ENCODE results near the gene NGEF.

The NGEF gene

GRCh38 chr2:233011702-233012131, 1.3 kb downstream of the NGEF start:
- no peak for TF ChIP-seq CTCF (IDR thresholded peaks at IDR 0.05; ENCODE audit: borderline replicate concordance, insufficient read depth, low read depth, low read length)
- no peak overlapping the region for H3K4me3 ChIP-seq (ENCODE audit: low read depth, low read length)

- TF ChIP-seq CTCF (IDR thresholded peaks at IDR 0.05; ENCODE audit: borderline replicate concordance, insufficient read depth, low read depth, low read length): no peak
- no peak overlapping the region for H3K4me3 ChIP-seq (ENCODE audit: low read depth, low read length)
Measured at GRCh38 chr2:233011268-233011650, 1.8 kb downstream of the NGEF start.

- TF ChIP-seq CTCF (IDR thresholded peaks at IDR 0.05; ENCODE audit: borderline replicate concordance, insufficient read depth, low read depth, low read length): no peak
- H3K4me3 ChIP-seq (ENCODE audit: low read depth, low read length): no peak overlapping the region
Measured at GRCh38 chr2:233010569-233011267, 2.3 kb downstream of the NGEF start.

- H3K4me3 ChIP-seq (ENCODE audit: low read depth, low read length): no peak overlapping the region
- no peak for TF ChIP-seq CTCF (IDR thresholded peaks at IDR 0.05; ENCODE audit: borderline replicate concordance, insufficient read depth, low read depth, low read length)
Measured at GRCh38 chr2:233009661-233010060, 3.4 kb downstream of the NGEF start.

GRCh38 chr2:233007739-233008138, 5.3 kb downstream of the NGEF start:
- no peak for TF ChIP-seq CTCF (IDR thresholded peaks at IDR 0.05; ENCODE audit: borderline replicate concordance, insufficient read depth, low read depth, low read length)
- no peak overlapping the region for H3K4me3 ChIP-seq (ENCODE audit: low read depth, low read length)

GRCh38 chr2:233007270-233007669, 5.8 kb downstream of the NGEF start:
- no peak overlapping the region for H3K4me3 ChIP-seq (ENCODE audit: low read depth, low read length)
- TF ChIP-seq CTCF (IDR thresholded peaks at IDR 0.05; ENCODE audit: borderline replicate concordance, insufficient read depth, low read depth, low read length): no peak

GRCh38 chr2:233006648-233007047, 6.4 kb downstream of the NGEF start:
- TF ChIP-seq CTCF (IDR thresholded peaks at IDR 0.05; ENCODE audit: borderline replicate concordance, insufficient read depth, low read depth, low read length): no peak
- H3K4me3 ChIP-seq (ENCODE audit: low read depth, low read length): no peak overlapping the region
